GM10266 (cell line): ENCODE measurements around the gene PARP4.
"Not testable (repeated sequence)": the region's sequence is repeated elsewhere in the genome, so short reads cannot be mapped to it uniquely, and the experiment has no call there.

ENCODE experiments used
- DNase-seq: peaks from one replicate; pipeline ENCODE4 v3.0.0; 2012; ENCODE audit errors: extremely low spot score
- CTCF ChIP-seq: IDR thresholded peaks from 2 replicates; pipeline ENCODE4 v1.5.1; 2012; ENCODE audit warnings: mild to moderate bottlenecking, low read depth; ENCODE audit not compliant: control insufficient read depth, insufficient read depth; ENCODE audit errors: missing control alignments

Gene PARP4

GRCh38 chr13:24489721-24490120, 22.9 kb downstream of the PARP4 start:
- DNase-seq: no peak
- no peak for TF ChIP-seq CTCF

GRCh38 chr13:24488092-24488491, 24.5 kb downstream of the PARP4 start:
- not testable (repeated sequence) for DNase-seq

GRCh38 chr13:24486017-24486657, 26.4 kb downstream of the PARP4 start:
- DNase-seq: not testable (repeated sequence)

- no peak for DNase-seq
- no peak for TF ChIP-seq CTCF
These were observed 38.9 kb downstream of the PARP4 start for GRCh38 chr13:24473686-24474085.

GRCh38 chr13:24472129-24472528, 40.4 kb downstream of the PARP4 start:
- not testable (repeated sequence) for DNase-seq

- TF ChIP-seq CTCF: no peak
These were observed 49.5 kb downstream of the PARP4 start for GRCh38 chr13:24463078-24463477.

GRCh38 chr13:24460256-24460655, 52.3 kb downstream of the PARP4 start:
- no peak for TF ChIP-seq CTCF
- no peak for DNase-seq

More at GRCh38 chr13:24463078-24463477, 49.5 kb downstream of the PARP4 start:
- no peak for DNase-seq

GRCh38 chr13:24459726-24460125, 52.9 kb downstream of the PARP4 start:
- DNase-seq: no peak
- no peak for TF ChIP-seq CTCF

GRCh38 chr13:24459234-24459633, 53.3 kb downstream of the PARP4 start:
- DNase-seq: peak; percentile 56
- TF ChIP-seq CTCF: no peak
